HG03442 (cell line): ENCODE results near the gene RBP5.

Experiments used
- ATAC-seq: cut with Tn5 transposase; IDR thresholded peaks from one replicate; pipeline ENCODE4 v1.9.1; 2021; ENCODE audit warnings: mild to moderate bottlenecking, moderate library complexity; ENCODE audit not compliant: unreplicated experiment

Gene RBP5

DNA sequence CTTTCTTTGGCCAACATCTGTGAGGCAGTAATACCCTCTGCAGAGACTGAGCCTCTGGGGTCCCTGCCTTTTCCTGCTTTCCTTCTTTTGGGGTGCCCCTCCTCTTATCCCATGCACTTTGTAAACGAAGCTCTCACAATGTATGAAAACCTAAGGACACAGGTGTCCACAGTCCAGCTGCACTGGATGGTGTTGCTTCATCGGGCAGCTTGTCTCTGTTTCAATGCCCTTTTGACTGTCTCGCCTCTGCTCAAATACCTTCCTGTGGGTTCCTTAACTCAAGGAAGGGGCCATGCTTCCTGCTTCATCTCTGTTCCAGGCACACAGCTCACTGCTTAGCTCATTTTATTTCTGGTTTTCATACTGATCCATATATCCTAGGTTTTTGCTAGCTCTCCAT lies 26.1 kb downstream of the RBP5 start:
- ATAC-seq = no peak

DNA sequence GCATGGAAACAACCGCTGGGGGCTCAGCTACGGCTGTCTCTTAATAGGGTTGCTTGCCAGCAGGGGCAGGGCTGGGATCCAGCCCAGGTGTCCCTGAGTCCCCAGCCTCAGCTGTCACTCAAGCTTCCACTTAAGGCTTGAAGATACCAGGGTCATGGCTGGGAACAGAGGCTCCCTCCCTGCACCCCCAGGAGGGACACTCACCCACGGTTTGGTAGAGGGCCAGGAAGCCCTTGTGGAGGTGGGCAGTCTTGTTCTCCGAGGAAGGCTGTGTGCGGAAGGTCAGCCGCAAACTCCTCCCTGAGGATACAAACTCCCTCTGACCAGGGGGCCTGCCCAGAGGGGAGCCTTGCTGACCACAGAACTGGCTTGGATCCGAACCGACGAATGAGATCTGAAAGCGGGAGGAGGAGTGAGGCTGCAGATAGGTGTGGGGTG lies 27.0 kb downstream of the RBP5 start:
- ATAC-seq = no peak

DNA sequence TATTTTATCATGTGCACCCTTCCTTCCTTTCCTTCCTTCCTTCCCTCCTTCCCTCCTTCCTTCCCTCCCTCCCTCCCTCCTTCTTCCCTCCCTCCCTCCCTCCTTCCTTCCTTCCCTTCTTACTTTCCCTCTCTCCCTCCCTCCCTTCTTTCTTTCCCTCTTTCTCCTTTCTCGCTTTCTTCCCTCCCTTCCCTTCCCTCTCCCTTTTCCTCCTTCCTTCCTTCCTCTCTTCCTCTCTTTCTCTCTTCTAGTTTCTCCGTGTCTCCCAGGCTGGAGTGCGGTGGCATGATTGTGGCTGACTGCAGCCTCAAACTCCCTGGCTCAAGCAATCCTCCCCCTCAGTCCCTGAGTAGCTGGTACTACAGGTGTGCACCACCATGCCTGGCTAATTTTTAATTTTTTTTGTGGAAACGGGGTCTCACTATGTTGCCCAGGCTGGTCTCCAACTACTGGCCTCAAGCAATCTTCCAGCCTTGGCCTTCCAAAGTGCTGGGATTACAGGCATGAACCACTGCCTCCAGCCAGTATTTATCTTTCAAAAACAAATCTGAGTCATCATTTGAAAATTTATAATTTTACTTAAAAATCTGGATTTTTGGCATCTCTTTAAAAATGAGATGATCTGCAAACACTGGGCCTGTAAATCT lies 27.5 kb downstream of the RBP5 start:
- ATAC-seq = no peak

DNA sequence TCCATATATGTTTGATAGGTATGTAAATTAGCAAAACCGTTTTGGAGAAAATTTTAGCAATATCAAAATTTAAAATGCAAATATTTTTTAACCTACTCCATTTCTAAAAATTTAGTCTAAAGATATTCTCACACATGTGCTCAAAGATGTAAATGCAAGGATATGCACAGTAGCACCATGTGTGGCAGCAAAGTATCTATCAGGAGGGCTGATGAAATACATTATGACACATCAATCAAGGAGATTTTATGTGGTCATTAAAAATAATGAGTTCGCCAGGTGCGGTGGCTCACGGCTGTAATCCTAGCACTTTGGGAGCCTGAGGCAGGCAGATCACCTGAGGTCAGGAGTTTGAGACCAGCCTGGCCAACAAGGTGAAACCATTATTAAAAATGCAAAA lies 28.4 kb downstream of the RBP5 start:
- no peak for ATAC-seq

DNA sequence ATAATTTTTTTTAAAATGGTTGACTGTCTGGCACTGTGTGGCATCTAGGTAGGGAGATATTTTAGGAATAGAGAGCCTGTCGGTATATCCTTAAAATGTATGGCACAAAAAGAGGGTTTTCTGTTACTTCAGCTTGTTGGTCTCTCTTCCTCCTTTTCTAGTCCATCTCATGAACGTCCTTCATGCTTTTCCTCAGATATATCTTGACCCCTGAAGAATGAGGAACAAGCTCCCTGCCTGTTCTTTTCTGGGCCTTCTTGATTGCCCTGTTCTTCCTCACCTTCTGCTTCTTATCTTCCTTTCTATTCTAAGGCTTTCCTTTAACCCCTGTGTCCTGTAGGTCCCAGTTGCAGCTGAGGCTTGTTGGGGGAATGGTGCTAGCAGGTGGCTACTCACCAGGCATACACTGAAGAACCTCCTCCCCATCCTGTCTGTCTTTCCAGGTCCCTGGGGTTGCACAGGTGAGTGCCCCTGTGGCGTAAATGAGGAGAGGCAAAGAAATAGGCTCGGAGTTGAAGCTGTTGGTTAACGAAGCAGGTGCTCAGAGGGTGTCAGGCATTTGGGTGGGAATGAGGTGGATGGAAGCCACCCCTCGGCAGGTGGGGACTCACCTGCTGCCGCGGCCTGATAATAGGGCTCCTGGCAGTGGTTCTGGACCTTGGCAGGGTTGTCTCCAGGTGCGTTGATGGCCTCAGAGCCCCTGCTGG lies 29.2 kb downstream of the RBP5 start:
- ATAC-seq = no peak

DNA sequence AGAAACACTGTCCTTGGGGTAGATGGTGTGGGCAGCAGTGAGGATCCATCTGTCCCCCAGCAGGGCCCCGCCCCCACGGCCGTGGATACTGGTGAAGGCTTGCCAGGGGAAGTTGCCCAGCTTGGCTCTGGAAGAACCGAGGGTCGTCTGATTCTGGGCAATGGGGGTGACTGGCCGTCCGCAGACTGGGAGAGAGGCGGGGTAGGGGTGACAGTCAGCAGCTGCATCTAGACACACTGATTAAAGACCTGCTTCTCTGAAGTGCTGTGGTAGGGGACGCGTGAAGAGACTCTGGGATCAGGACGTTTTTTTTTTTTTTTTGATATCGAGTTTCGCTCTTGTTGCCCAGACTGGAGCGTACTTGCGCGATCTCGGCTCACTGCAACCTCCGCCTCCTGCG lies 31.7 kb downstream of the RBP5 start:
- no peak for ATAC-seq

DNA sequence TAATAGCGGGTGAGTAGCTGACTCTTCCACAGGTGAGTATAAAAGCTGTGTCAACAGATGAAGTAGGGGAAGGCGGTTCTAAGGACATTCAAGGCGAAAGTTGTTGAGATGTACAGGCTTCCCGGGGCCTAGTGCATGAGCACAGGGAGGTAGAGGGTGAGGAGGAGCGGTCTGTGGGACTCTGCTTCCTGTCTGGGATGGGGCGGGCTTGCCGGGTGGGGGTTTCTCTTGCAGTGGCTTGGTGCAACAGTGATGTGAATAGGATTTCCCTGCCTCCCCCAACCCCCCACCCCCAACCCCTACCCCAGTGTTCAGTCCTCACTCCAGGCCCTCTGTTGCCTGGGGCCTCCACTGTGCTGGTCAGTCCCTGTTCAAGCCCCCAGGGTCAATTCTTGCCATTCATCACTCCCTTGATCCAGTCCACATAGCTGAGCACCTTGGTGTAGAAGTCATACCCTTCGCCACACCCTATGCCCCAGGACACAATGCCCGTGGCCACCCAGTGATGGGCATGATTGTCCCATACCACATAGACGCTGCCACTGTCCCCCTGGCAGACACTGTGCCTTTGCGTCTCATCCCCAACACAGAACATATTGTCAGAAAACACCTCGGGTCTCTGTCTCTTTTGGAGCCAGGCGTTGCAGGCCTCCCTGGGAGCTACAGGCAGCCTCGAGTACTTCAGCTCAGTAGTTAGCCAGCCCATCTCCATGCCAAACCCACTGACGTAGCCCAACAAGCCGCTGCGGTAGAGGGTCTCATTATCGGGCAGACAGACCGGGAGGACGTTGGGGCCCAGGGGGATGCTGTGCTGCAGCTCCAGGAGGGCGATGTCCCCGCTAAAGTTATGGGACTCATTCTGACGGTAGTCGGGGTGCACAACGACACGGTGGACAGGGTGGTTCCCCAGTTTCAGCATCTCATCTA lies 32.4 kb downstream of the RBP5 start:
- no peak for ATAC-seq

DNA sequence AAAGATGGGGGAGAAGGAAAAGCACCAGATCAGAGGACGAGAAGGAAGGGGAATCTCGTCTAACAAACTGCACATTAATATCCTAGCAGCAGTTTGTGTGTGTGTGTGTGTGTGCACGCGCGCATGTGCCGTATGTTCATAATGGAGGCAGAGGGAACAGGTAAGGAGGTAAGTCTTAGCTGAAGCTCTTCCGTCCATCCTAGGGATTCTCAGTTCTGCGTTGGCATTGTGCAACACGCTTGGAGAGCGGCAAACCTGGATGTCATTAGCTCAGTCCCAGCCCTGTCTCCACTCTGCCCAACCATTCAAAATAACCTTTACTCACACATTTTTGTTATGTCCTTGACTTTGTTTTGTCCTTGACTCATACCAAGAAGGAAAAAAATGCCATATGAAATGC lies 34.8 kb downstream of the RBP5 start:
- no peak for ATAC-seq

DNA sequence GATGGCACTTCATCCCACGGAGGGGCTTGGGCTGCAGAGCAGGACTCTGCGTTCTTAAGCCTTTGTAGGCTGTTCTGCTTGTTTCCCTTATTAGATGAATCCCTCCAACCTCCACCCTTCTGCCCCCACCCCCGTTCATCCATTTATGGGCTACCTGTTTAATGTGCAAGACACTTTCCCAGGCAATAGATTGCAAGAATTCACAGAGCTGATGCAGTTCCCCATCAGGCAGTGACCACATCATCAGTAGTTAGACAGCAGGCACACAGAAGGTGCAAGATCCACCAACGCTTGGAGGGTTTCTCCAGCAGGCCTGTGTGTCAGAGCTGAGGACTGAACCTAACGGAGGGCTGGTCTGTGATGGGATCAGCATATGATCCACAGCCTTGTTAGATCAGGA lies 35.2 kb downstream of the RBP5 start:
- ATAC-seq = no peak

DNA sequence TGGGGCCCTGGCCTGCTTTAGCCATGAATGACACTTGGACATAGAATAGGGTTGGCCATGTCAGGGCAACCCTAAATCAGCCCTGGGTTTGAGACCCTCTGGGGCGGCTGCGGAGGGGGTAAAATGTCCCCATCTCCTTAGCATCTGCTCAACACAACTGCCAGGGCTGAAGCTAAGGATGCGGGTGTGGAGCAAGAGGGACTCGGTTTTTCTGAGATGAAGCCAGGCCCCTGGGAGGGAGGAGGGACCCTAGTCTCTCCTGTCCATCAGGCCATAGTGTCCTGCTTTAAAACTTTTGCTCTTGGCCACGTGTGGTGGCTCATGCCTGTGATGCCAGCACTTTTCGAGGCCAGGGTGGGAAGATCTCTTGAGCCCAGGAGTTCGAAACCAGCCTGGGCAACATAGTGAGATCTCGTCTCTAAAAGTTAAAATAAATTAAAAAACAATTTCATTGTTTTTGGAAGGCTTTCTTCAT lies 35.7 kb downstream of the RBP5 start:
- no peak for ATAC-seq

DNA sequence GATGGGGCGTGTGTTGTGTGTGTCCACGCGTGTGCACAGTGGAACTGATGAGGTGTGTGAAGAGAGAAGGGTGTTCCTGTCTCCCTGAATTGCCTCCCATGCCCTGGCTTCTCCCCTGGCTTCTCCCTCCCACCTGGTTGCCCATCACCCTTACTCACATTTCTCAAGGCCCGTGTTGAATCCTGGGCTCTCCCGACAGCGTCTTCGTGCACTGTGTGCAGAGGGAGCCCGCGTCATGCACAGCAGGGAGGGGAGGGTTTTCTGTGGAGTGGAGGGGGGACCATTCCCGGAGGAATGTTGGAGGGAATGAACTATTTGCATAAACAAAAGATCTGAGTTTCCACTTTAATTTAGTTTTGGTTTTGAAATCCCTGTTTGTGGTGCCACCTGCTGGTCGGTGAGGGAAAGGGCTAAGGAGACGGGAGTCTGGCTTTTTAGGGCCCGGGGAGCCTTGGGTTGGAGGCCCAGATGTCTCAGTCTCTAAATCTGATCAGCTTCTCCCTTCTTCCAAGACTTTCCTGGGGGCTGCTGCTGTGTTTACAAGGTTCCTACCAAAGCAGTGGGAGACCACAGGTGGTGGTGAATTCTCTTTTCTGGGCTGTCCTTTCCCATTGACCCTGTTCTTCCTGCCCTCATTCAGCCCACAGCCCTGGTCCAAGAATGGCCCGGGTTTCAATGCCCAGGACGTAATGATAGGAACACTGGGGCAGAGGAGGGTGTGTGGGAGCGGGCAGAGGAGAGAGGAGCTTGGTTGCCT lies 36.3 kb downstream of the RBP5 start, which contains the start of gene C1R:
Gene C1R (minus strand): TSS at position 217 of the 757 bp plus-strand sequence. CDS start 57 bp downstream, at position 160.
- ATAC-seq = no peak

DNA sequence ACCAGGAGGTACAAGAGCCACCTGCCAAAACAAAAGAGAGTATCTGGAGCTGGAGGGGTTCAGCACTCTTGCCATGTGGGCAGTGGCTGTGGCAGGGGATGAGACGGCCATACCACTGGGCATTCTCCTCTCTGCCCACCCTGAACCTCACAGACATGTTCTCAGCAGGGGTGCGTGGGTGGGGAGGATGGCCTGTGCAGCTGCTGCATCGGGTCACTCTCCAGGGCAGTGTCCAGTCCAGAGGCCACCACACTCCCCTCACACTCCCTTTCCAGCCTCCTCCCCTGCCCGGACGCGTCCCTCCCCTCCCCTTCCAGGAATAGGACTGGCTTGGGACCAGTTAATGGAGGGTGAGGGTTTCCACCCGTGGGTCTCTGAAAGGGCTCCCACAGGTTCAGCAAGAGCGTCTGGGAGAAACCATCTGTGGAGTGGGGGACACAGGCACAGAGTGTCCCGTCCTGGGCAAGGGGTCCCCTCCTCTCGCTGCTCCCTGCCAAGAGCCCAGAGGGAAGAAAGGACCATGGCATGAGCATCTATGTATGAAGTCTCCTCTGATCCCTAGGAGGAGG lies 36.9 kb downstream of the RBP5 start:
- ATAC-seq = no peak

DNA sequence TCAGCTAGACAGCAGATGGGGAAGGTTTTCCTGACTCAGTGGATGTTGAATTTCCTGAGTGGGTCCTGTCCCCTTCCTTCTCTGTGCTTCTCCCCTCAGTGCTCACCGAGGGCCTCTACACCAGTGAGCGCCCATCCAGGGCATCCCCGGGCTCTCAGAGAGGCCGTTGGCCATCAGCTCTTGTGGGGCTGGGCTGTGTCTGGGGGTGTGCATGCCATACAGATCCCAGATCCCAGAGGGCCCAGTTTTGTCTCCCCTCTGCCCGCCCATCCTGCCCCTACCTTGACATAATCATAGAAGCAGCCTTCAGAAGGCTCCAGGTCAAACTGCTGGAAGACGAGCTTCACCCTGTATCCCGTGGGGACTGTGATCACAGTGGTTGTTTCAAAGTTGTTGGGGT lies 37.5 kb downstream of the RBP5 start:
- no peak for ATAC-seq

DNA sequence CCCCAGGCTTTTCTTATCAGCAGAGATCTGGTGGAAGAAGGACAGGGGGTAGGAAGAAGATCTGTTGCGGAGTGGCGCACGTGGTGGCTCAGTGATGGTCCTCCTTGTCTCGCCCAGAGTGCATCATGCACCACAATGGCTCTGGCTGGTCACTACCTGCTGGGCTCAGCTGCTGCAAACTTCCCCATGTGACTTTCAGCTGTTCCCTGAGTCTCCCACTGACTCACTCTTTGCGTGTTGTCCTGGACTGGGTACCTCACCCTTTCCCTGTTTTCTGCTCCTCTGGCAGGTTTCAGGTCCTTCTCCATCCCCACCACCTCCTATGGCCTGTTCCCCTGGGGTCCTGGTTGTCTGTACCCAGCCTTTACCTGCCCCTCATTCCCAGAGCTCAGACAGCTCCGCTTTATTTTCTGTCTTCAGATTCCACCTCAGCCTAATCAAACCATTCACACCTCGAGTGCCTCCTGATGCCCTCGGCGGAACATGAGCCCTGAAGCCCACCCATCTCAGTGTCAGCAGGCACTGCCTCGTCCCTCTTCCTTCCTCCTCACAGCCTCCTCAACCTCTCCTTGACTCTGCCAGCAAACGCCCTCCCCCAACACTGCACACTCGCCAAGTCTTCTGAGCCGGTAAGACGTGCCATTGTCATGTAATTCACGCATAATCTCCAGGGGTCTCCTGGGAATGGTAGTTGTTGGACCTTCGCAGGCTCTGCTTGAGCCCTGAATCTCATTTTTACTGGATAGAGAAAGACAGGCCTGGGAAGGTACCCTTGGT lies 38.3 kb downstream of the RBP5 start:
- no peak for ATAC-seq

DNA sequence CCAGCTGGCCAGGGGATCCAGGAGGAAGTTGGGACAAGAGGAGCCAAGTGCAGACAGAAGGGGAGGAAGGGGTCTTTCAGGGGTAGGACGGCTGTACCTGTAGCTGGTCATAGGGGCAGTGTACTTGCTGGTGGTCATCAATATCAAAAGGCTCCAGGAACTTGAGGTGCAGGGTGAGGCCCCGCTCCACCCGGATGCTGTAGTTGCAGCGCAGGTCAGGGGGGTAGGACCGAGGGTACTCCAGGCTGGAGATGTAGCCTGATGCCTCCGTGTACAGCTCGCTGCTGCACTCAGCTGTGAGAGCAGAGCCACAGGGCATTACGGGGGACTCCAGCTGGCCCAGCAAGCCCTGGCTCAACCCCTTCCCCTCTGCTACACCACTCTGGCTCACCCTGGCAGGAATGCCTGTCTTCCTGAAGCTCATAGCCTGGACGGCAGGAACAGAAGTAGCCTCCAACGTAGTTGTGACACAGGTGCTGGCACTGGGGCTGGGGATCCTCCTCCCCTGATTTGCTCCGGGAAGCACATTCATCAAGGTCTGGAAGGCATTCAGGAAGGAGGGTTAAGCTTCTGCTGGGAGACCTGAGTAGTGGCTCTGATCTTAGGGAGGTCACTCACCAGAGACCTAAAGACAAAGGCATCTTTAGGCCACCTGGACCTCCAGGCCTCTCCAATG lies 39.4 kb downstream of the RBP5 start:
- ATAC-seq = no peak

DNA sequence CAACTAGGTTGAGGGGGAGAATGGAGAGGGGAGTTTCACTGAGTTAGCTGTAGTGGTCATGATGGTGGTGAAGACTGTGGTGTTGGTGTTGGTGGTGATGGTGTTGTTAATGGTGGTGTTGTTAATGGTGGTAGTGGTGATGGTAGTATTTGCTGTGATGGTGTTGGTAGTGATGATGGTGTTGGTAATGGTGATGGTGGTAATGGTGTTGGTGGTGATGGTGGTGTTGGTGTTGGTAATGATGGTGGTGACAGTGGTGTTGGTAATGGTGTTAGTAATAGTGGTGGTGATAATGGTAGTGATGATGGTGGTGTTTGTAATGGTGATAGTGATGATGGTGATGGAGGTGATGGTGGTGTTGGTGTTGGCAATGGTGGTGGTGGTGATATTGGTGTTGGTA lies 45.6 kb downstream of the RBP5 start:
- ATAC-seq = no peak

DNA sequence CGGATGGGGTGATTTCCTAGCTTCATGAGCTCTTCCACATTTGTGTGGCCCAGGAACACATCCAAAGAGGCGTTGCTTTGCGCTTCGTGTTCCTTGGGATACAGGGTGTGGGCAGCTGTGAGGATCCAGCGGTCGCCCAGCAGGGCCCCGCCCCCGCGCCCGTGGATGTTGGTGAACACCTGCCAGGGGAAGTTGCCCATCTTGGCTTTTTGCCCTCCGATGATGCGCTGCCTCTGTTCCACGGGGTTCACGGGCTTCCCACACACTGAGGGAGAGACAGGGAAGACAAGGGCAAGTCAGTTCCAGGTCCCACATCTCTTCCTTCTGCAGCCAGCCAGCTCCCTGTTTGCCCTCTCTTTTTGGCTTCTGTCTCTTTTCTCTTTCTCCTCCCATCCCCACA lies 47.7 kb downstream of the RBP5 start:
- ATAC-seq = no peak

DNA sequence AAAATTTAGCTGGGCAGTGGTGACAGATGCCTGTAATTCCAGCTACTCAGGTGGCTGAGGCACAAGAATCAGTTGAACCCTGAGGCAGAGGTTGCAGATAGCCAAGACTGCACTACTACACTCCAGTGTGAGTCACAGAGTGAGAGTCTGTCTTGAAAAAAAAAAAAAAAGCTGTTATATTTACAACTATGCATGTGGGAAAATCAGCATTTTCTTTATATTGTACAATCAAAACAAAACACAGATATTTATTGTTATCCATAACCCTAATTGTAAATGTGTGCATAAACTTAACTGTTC lies 48.9 kb downstream of the RBP5 start:
- ATAC-seq = no peak

DNA sequence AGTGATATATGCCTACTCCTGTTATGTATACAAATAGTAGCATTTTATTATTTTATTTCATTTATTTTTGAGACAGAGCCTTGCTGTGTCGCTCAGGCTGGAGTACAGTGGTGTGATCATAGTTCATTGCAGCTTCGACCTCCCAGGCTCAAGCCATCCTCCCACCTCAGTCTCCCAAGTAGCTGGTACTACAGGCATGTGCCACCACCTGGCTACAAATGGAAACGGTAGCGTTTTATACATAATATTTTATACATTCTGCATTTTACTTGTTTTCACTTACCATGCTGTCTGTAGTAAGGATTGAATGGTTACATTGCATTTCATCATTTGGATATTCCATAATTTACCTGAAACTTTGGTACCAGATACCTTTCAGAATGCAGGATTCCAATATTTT lies 50.5 kb downstream of the RBP5 start:
- no peak for ATAC-seq
